Tibial artery (tissue), 4 donors: Measurements from ENCODE around the gene LRBA.

Source experiments
- DNase-seq, 2 donors: peaks; one replicate each; pipeline ENCODE4 v3.0.0-alpha.2; 2019
- H3K27ac ChIP-seq, 2 donors: fragments of 200-600 bp; sonication (generic) in 1 of 2; 1 replicate in 1 of 2; 2 replicates in 1 of 2; pipeline ENCODE4 v1.5.1; 2018 to 2019; ENCODE audit warnings: mild to moderate bottlenecking in 1 of 2
- H3K27me3 ChIP-seq, 2 donors: fragments of 200-600 bp; sonication (generic) in 1 of 2; one replicate each; pipeline versions ENCODE4 v1.5.1 to v1.6.0; 2016 to 2019
- H3K36me3 ChIP-seq, 3 donors: fragments of 200-600 bp; sonication (generic) in 2 of 3; one replicate each; pipeline ENCODE4 v1.5.1; 2016 to 2019; ENCODE audit warnings: mild to moderate bottlenecking in 2 of 3
- H3K4me1 ChIP-seq, 4 donors: fragments of 200-600 bp; sonication (generic) in 2 of 4; 1 replicate in 3 of 4; 2 replicates in 1 of 4; pipeline ENCODE4 v1.5.1; 2016 to 2019
- H3K4me3 ChIP-seq, 2 donors: fragments of 200-600 bp; sonication (generic) in 1 of 2; 1 replicate in 1 of 2; 2 replicates in 1 of 2; pipeline ENCODE4 v1.5.1; 2018 to 2019; ENCODE audit warnings: mild to moderate bottlenecking in 2 of 2
- H3K9me3 ChIP-seq, 3 donors: fragments of 200-600 bp; sonication (generic) in 1 of 3; one replicate each; pipeline ENCODE4 v1.5.1; 2016 to 2019
- intact Hi-C: fragments of 100-400 bp; cut with DNase I; formaldehyde crosslinking; loops from one replicate; pipeline ENCODE4 v1.15.0; 2023; ENCODE audit warnings: low total_unique reads
- TF ChIP-seq, protein P1 (sequence below), 2 experiments: fragments of 200-600 bp in 1 of 2; fragments of 450-650 bp in 1 of 2; IDR thresholded peaks; one replicate each; pipeline ENCODE4 v1.5.1; 2017 to 2019; ENCODE audit warnings: antibody characterized with exemption in 2 of 2, mild to moderate bottlenecking in 1 of 2, moderate library complexity in 1 of 2

Gene LRBA

DNA sequence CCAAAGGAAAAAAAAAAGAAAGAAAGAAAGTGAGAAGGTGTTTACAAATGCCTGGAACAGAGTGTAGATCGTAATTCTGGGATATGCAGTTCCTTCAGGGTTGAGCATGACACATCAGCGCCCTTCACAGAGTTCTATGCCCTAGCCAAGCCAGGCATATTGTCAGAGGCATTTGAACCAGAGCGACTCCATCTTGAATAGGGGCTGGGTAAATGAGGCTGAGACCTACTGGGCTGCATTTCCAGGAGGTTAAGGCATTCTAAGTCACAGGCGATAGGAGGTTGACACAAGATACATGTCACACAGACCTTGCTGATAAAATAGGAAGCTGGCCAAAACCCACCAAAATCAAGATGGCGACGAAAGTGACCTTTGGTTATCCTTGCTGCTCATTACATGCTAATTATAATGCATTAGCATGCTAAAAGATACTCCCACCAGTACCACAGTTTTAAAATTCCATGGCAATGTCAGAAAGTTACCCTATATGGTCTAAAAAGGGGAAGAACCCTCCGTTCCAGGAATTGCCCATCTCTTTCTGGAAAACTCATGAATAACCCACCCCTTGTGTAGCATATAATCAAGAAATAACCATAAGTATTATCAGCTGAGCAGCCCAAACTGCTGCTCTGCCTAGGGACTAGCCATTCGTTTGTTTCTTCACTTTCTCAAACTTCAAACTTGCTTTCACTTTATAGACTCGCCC lies 23.5 kb upstream of the LRBA start:
- Histone ChIP-seq H3K27me3 (no peaks in the 10 kb centered on the region), H3K4me3 (no peak overlapping the region), H3K9me3 (no peaks in the 10 kb centered on the region), H3K36me3 (no peaks in the 10 kb centered on the region), H3K4me1 (no peaks in the 10 kb centered on the region), H3K27ac (no peak overlapping the region)
- intact Hi-C loops: no loop called here
- DNase-seq: no peak
- TF ChIP-seq, protein P1, sequence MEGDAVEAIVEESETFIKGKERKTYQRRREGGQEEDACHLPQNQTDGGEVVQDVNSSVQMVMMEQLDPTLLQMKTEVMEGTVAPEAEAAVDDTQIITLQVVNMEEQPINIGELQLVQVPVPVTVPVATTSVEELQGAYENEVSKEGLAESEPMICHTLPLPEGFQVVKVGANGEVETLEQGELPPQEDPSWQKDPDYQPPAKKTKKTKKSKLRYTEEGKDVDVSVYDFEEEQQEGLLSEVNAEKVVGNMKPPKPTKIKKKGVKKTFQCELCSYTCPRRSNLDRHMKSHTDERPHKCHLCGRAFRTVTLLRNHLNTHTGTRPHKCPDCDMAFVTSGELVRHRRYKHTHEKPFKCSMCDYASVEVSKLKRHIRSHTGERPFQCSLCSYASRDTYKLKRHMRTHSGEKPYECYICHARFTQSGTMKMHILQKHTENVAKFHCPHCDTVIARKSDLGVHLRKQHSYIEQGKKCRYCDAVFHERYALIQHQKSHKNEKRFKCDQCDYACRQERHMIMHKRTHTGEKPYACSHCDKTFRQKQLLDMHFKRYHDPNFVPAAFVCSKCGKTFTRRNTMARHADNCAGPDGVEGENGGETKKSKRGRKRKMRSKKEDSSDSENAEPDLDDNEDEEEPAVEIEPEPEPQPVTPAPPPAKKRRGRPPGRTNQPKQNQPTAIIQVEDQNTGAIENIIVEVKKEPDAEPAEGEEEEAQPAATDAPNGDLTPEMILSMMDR (IDR thresholded peaks at IDR 0.05): no peak

DNA sequence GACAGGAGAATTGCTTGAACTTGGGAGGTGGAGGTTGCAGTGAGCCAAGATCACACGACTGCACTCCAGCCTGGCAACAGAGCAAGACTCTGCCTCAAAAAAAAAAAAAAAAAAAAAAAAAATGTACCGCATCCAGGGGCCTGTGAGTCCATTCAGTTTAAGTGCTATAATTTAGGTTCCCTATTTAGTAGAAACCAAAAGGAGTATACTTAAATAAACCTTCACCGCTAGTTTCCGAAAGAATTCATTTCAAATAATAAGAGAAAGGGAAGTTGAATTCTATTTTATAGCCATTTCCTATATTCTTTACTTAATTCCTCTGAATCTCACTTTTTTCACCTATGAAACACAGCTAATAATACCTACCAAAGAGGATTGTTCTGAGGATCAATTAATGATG lies 20.8 kb upstream of the LRBA start:
- Histone ChIP-seq H3K4me3 (no peak overlapping the region), H3K9me3 (no peaks in the 10 kb centered on the region), H3K27me3 (no peaks in the 10 kb centered on the region), H3K4me1 (no peaks in the 10 kb centered on the region), H3K27ac (no peak overlapping the region), H3K36me3 (no peaks in the 10 kb centered on the region)
- TF ChIP-seq, protein P1 (IDR thresholded peaks at IDR 0.05): no peak
- DNase-seq: no peak
- intact Hi-C loops: no loop called here

DNA sequence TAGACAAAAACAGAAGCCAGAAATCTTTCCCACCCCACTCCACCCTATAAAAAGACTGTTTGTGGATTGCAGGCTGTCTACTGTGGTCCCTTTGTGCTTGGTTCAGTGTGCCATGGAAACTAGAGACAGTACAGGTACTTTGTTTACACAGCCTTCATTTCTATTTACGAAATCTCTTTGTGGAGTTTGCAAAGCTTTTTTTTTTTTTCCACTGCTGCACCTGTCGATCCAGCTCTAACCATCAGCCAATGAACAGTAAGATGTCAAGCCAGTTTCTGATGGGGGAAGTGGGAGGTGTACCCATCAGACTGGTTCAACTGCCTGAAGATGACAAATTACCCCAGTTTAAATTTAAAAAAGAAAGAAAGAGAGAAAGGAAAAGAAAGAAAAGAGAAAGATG lies 20.2 kb upstream of the LRBA start:
- Histone ChIP-seq H3K27ac (no peak overlapping the region), H3K4me1 (no peaks in the 10 kb centered on the region), H3K9me3 (no peaks in the 10 kb centered on the region), H3K4me3 (no peak overlapping the region), H3K36me3 (no peaks in the 10 kb centered on the region), H3K27me3 (no peaks in the 10 kb centered on the region)
- intact Hi-C loops: no loop called here
- no peak for DNase-seq
- TF ChIP-seq, protein P1 (IDR thresholded peaks at IDR 0.05): no peak

DNA sequence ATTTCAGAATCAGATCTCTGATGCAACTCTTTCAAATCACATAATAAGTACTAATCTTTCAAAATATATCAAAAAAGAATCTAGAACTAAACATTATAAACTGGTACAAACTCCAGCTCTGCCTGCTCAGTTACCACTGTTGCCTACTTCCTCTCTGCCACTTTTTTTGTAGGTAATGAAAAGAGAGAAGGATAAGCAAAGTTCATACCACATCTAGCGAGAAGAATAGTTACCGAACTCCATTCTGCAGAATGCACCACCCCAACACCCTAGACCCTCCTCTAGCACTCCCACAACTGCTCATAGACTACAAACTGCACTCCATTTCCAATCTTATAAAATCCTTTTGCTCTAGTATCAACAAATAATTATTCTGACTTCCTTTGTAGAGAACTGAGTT lies 19.7 kb upstream of the LRBA start:
- Histone ChIP-seq H3K4me1 (no peaks in the 10 kb centered on the region), H3K27me3 (no peaks in the 10 kb centered on the region), H3K27ac (no peak overlapping the region), H3K36me3 (no peaks in the 10 kb centered on the region), H3K9me3 (no peaks in the 10 kb centered on the region), H3K4me3 (no peak overlapping the region)
- intact Hi-C loops: no loop called here
- DNase-seq: no peak
- TF ChIP-seq, protein P1 (IDR thresholded peaks at IDR 0.05): no peak

DNA sequence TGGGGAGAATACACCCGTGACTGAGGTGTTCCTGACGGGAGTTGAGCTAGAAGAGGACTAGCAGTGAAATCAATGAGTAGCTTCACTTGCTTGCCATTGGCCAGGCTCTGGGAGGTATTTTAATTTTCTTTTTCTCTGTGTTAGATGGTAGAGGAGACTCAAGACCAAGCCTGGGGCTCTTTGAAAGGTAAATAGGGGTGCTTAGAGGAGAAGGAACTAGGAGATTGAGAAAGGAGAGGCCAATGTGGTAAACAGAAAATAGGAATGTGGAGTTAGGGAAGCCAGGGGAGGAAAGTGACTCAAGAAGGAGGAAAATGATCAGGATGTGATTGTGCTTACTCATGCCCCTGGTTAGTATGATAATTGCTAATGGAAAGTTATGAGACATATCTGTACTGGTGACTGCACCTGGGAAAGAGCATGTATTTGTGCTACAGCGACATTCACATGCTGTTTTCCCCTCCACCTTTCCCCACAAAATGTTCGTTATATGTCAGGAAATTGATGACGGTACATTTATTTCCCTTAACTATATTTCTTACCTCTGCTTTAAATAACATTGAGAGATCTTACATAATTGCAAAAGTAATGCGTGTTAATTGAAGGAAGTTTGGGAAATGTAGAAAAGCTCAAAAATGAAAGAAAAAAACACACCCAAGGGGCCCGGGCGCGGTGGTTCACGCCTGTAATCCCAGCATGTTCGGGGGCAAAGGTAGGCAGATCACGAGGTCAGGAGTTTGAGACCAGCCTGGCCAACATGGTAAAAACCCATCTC lies 16.9 kb upstream of the LRBA start:
- H3K27me3 ChIP-seq: no peaks in the 10 kb centered on the region
- no peaks in the 10 kb centered on the region for H3K9me3 ChIP-seq
- intact Hi-C loops: no loop called here
- H3K4me3 ChIP-seq: no peak overlapping the region
- no peaks in the 10 kb centered on the region for H3K36me3 ChIP-seq
- TF ChIP-seq, protein P1 (IDR thresholded peaks at IDR 0.05): no peak
- no peaks in the 10 kb centered on the region for H3K4me1 ChIP-seq
- no peak for DNase-seq
- no peak overlapping the region for H3K27ac ChIP-seq
